Measurements from ENCODE around the gene CLEC7A.
A peak's percentile ranks its signal among the peaks of the same experiment; 100 is the strongest.

Gene CLEC7A

DNA sequence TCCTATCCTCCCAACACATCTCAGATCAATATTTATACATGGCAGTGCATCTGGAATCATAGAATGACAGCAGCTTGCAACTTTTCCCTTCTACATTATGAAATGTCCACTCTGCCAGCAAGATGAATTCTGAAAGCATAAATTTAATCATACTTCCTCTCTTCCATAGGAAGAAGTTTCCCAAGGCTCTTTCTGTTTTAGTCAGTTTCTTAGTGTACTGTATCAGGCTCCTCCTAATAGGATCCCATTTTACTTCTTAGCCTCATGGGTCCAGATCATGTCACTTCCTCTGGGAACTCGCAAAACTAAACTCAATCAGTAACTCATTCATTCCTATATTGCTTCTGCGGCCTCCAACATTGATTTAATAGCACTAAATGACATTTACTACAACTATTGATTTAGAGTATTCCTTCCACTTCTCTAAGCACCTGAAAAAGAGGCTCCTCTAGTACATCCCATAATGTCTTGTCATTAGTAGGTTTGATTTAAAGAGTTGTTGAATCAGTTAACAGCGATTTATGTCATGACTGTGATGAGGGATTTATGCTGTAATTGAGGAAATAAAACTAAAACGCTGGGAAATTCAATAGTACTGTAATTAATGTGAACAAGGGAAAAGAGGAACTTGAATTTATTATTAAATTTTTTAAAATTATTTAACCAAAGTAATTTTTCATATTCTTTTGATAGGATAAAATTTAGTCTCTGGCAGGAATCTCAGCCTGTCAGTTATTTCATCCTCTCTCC lies 35.2 kb downstream of the CLEC7A start:
- no peak for DNase-seq (ENCODE audit: low spot score)

DNA sequence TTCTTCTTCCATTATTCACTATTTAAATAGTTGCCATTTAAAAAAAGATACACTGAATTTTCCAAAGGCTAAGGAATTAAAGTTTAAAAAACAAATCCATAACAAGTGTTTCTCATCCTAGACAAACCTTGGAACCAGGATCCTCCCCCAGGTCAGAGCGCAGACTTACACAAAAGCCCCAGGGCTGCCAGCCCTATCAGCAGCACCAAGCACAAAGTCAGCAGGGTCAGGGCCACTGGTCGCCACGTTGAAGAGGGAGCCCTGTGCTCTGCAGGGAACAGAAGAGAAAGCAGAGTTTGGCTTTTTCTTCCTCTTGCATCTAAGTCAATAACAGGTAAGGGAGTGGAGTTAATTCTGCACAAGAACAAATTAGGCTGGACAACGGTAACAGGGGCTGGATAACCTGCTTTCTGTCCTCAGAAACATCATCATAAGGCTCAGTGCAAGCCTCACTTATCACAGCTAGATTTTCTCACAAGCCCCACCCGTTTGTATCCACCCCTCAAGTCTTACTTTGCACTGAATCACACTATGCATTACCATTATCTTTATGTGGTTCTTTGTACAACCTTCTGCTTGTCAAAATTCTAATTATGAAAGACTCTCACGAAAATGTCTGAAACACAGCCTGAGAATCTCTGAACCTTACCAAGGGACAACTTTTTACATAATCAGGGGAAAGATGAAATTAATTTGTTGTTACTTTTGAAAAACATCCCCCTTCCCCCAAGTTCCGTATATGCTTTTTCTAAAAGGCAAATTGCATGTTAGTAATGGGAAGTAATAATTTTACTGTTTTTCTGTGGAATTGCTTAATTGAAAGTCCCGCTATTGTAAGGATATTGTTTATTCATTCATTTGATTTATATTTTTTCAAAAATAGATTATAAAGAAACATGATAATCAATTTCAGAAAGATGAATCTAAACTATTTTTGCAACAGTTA lies 40.8 kb downstream of the CLEC7A start:
- DNase-seq (ENCODE audit: low spot score) = no peak

DNA sequence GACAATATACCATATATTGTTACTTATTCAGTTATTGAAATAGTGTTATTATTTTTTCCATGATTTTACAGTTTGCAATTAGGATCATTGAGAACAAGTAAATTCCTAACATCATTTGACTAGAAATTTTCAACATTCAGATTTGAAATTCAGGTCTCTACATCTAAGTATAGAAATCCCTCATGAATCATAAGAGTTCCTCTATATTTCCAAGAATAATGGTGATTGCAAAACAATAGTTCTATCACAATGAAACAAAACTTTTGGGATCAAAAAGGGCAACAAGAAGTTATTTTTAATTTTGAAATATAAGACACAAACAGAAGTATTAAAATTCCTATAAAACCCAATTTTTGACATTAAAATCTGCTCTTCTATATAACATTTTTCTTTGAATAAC lies 42.0 kb downstream of the CLEC7A start:
- DNase-seq (ENCODE audit: low spot score) = no peak

DNA sequence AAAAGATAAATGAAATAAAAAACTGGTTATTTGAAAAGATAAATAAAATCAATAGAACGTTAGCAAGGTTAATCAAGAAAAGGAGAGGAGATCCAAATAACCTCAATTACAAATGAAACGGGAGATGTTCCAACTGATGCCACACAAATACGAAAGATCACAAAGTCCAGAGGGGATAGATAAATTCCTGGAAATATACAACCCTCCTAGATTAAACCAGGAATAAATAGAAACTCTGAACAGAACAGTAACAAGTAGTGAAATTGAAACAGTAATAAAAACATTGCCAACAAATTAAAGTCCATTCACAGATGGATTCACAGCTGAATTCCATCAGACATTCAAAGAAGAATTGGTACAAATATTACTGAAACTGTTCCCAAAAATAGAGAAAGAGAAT lies 43.6 kb downstream of the CLEC7A start:
- DNase-seq (ENCODE audit: low spot score) = no peak

DNA sequence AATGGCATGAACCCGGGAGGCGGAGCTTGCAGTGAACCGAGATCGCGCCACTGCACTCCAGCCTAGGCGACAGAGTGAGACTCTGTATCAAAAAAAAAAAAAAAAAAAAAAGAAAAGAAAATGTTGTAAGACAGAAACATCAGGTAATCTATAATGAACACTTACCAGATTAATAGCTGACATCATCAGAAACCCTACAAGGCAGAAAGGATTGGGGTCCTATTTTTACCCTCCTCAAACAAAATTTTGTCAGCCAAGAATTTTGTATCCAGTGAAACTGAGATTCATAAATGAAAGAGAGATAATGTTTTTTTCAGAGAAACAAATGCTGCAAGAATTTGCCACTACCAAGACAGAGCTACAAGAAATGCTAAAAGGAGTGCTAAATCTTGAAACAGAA lies 45.3 kb downstream of the CLEC7A start:
- no peak for DNase-seq (ENCODE audit: low spot score)

DNA sequence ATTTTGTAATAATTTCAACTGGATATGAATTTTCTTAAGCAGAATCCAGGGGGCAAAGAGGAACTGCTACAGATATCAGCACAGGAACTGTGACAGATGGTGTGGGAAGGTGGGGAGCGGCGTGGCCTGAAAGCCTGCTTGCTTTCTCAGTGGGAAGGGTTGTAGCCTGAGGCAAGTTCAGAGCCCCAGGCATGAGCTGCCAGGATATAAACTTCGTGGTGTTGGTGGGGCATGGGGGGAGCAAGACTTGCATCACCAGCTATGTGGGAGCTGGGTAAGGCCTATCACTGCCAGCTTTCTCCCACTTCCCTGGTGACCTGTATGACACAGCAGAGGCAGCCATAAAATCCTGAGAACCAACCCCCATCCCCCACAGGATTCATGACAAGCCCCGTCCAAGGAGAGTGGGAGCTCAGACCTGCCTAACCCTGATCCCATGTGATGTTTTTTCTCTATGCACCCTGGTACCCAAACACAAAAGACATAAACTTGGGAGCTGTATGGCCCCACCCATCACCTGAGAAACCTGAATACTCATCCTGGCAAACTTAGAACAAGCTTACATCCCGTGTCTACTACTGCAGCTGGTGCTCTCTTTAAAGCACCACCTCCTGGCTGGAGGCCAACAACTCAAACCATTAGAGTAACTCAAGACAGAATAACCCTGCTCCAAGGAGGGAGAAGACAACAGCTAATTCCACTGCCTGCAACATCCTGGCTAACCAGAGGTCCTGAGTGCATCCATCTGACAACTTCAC lies 47.7 kb downstream of the CLEC7A start:
- DNase-seq (ENCODE audit: low spot score) = no peak

DNA sequence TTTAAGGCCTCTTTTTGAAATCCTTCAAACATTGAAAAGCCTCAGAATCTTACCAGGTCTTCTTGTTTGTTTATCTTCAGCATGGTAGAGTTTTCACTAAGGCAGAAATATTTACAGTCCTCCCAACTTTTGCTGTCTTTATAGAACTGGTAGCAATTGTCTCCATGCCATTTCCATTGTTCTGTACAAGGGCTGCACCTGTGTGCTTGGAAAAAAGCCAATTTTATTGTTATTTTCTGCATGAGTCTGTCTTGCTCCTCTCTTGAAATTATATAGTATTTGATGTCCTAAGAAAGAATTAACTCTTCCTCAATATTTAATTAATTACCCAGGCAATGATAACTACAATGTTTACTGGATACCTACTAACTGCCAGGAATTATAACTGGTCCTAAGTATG lies 54.5 kb downstream of the CLEC7A start:
- no peak for DNase-seq (ENCODE audit: low spot score)

DNA sequence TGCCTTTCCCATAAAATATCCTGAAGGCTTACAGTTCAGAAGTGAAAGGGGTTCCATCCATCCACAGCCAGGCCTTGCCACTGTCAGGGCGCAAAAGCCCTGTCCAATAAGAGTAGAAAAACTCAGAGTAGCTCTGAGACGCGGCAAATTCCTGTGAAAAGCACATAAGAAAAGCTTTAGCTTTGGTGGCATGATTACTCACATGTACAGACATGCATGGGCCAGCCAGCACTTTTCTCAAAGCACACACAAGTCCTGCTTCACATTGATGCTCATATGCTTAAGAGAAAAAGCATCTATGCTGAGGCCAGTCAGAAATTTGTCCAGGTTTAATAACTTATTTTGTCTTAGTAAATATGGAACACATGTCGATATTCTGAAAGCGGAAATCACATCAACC lies 56.7 kb downstream of the CLEC7A start:
- no peak for DNase-seq (ENCODE audit: low spot score)

DNA sequence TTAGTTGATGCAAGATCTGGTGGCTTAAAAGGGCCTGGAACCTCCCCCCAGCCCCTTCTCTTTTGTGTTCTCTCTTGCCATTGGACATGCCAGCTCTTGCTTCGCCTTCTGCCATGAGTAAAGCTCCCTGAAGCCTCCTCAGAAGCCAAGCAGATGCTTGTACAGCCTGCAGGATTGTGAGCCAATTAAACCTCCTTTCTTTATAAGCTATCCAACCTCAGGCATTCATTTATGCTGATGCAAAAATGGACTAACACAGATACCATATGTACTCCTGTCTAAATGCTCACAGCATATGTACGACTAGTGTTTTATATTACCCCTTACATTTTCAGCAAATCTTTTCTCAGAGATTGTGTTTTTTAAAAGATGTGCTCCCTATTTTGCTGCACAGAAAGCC lies 57.9 kb downstream of the CLEC7A start:
- DNase-seq (ENCODE audit: low spot score) = no peak

DNA sequence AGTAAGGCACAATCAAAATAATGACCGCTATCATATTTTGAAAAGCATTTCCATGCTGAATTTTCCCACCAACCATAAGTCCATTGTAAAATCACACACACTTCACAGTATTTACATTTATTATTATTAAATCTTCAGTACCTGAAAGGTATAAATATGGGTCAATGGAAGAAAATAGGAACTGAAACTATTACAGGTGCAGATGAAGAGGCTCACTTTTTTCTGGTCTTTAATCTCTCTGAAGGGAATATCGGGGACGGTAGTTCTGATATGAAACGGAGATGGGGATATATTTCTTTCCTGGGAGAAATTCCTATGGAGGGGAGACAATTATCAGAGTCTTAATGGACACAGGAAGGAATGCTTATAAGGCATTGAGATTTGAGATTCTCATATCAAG lies 59.6 kb downstream of the CLEC7A start:
- DNase-seq (ENCODE audit: low spot score) = no peak

DNA sequence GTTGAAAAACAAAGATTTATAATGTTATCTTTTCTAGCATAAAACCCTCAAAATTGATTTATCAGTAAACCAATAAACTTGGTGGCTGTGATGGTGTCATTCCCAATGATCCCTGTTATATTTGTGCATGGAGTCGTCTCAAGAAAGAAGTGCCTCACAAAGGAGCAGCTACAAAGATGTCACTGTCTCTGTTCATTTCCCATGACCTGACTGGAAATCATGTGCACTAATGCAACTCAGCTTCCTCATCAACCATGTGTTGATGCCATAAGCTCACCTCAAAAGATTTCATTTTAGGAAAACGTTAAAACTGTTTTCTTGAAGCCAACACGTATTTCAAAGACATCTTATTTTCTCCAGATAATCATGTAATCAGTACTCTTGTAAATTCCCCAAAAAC lies 60.0 kb downstream of the CLEC7A start:
- DNase-seq (ENCODE audit: low spot score) = no peak

DNA sequence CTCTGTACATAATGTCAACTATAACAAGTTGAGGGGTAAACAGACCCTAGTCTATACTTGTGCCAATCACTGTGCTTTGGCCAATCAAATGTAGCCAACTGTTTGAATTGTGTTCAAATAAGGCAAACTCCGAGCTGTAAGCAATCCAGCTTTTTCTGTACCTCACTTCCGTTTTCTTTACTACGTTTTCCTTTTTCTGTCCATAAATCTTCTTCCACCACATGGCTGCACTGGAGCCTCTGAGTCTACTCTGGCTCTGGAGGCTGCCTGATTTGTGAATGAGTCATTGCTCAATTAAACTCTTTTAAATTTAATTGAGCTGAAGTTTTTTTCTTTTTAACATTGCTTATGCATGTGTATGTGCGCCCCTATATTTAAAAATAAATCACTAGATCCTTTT lies 60.9 kb downstream of the CLEC7A start:
- DNase-seq (ENCODE audit: low spot score) = peak; percentile 1

DNA sequence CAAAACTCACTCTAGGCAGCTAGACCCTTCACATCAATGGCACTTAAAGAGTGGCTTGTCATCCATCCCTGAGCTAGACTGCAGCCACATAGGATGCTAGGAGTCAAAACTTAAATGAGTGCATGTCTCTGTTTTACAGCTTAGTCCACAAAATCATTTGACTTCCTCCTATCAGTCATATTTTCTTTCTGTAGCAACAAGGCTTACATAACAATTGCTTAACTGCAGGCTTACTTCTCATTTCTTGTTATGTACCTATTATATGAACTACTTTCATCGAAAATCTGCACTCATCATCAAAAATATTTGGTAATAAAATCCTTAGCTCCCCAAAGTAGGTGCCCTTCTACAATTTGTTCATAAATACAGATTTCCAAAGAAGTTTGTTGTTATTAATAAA lies 61.4 kb downstream of the CLEC7A start:
- no peak for DNase-seq (ENCODE audit: low spot score)

DNA sequence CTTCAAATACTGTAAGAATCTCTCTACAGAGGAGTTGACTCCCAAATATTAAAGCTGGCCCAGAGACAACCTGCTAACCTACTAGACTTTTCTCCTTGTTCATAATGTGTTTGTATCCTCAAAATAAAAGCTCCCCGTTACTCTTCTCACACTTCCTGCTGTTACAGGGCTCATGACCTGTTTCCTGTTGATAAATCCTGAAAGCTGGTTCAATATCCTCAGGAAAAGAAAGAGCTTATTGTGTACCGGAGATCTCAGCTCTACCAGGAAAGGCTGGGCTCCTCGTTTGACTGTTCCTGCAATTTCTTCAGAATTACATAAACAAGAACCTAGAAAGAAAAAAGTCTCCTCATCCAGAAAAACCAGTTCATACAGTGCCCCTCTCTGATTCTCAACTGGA lies 62.1 kb downstream of the CLEC7A start:
- DNase-seq (ENCODE audit: low spot score) = no peak

DNA sequence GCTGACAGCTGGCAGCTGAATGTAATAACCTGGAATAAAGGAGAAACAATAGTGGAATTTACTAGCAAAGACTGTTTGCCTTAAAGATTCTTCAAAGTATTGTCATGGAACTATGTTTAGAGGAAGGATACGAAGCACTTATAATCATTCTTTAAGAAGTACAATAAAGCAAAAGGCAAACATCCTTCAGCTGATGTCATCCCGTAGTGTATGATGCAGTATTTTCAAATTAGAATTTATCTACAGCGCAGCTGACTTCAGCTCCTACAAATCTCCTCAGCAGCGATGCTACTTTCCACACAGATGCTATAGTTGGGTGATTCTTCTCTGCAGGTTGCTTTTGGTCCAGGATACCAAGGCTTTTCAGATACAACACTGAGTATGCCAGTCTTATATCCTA lies 62.7 kb downstream of the CLEC7A start:
- no peak for DNase-seq (ENCODE audit: low spot score)

All from RKO (cell line).